ENCODE results near the gene ZPR1. TPM values are rescaled to one million over a fixed set of nuclear protein-coding genes. Genes with fewer than 3 reads are reported as not detected.
"Not testable (repeated sequence)": the region's sequence is repeated elsewhere in the genome, so short reads cannot be mapped to it uniquely, and the experiment has no call there.

The ZPR1 gene
- 81.9 TPM for polyA plus RNA-seq (2013, experiment 1 of 2; ENCODE audit: insufficient read length)
- 78.8 TPM for polyA plus RNA-seq (2013, experiment 2 of 2; ENCODE audit: insufficient read length)

GRCh38 chr11:116787786-116788486 lies at the start of gene ZPR1:
ZPR1 (minus strand) TSS chr11:116788023; CDS start chr11:116787990, 33 bp downstream.
- peak; percentile 66 for DNase-seq

GRCh38 chr11:116836632-116836991 lies 48.8 kb upstream of the ZPR1 start:
- no peak for DNase-seq

- peak; percentile 94 for DNase-seq
Observed at GRCh38 chr11:116835791-116836631, 48.2 kb upstream of the ZPR1 start.

GRCh38 chr11:116835042-116835772 lies 47.4 kb upstream of the ZPR1 start:
- no peak for DNase-seq

- DNase-seq: not testable (repeated sequence)
Observed at GRCh38 chr11:116834535-116835041, 46.8 kb upstream of the ZPR1 start.

GRCh38 chr11:116833816-116834534 lies 46.2 kb upstream of the ZPR1 start:
- no peak for DNase-seq

- DNase-seq: no peak
Observed at GRCh38 chr11:116833491-116833815, 45.6 kb upstream of the ZPR1 start.

- DNase-seq: no peak
Observed at GRCh38 chr11:116832350-116833290, 44.8 kb upstream of the ZPR1 start.

- DNase-seq: no peak
Observed at GRCh38 chr11:116831790-116832349, 44.0 kb upstream of the ZPR1 start.

- no peak for DNase-seq
Observed at GRCh38 chr11:116830184-116830912, 42.5 kb upstream of the ZPR1 start.

GRCh38 chr11:116829525-116830183 lies 41.8 kb upstream of the ZPR1 start, which contains the start of gene APOC3:
APOC3 (plus strand) TSS chr11:116829907; CDS start chr11:116830583, 676 bp downstream.
- peak; percentile 59 for DNase-seq

- no peak for DNase-seq
Observed at GRCh38 chr11:116828632-116829524, 41.1 kb upstream of the ZPR1 start.

GRCh38 chr11:116827461-116827860 lies 39.6 kb upstream of the ZPR1 start:
- DNase-seq: no peak

GRCh38 chr11:116826751-116827431 lies 39.1 kb upstream of the ZPR1 start:
- no peak for DNase-seq

GRCh38 chr11:116825854-116826750 lies 38.3 kb upstream of the ZPR1 start:
- DNase-seq: no peak

- no peak for DNase-seq
Observed at GRCh38 chr11:116825434-116825833, 37.6 kb upstream of the ZPR1 start.
